ENCODE data around the gene KLRF2. TPM values are rescaled to one million over a fixed set of nuclear protein-coding genes. Genes with fewer than 3 reads are reported as not detected.
"Not testable (repeated sequence)": the region's sequence is repeated elsewhere in the genome, so short reads cannot be mapped to it uniquely, and the experiment has no call there.

The KLRF2 gene, protein sequence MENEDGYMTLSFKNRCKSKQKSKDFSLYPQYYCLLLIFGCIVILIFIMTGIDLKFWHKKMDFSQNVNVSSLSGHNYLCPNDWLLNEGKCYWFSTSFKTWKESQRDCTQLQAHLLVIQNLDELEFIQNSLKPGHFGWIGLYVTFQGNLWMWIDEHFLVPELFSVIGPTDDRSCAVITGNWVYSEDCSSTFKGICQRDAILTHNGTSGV
- polyA plus RNA-seq (ENCODE audit: insufficient read length in 4 of 4) = not detected

DNA sequence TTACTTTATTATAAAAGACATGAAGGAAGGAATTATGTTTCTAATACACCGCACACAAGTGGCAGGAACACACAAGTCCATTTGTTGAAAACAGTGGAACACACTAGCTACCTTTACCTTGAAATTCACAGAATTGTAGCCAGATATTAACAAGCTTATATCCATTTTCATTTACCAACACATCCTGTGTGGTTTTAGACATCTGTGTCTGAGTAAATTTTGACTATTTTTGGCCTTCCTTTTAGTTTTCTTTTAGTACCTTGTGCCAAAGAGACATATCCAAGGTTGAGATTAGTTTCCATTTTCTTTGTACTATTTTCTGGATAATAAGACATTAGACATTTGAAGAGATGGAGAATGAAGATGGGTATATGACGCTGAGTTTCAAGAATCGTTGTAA is at the start of gene KLRF2:
Gene KLRF2, plus strand, starts transcription at position 244 of the 400 bp plus-strand sequence. Its CDS starts 107 bp downstream, at position 351.
- DNase-seq (ENCODE audit: low read depth in 4 of 4, low spot score in 3 of 4) = no peak

DNA sequence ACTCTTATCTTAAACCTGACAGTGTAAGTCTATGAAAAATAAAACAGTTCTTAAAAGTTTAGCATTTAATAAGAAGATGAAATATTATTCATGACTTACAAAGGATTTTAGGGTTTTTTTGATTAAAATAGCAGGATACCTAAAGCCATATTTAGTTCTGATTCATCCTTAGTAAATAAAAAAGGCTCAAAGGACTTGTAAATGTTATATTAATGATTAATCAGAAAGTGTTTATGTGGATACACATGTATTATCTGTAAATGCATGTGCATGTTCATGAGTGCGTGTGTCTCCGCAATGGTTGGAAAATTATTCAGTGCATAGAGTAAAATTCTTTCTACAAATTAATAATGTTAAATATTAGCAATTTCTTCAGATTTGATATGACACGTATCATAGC is 49.6 kb upstream of the KLRF2 start:
- no peak for DNase-seq (ENCODE audit: low read depth in 4 of 4, low spot score in 3 of 4)

DNA sequence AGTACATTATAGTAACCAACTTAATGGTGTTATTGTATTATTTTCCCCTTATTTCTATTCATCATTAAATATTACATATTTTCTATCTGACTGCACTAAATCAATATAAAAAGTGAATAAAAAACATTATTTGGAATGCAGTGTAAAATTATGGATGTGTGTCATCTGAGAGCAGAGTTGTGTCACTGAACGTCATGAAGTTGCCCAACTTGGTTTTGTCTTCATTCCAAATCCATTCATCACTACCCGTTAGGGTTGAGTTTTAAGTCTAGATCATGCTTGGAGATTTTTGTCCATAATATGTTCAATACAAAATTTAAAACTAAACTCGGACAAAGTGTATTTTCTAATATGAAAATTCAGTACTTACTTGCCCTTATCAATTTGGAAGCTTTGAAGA is 37.9 kb upstream of the KLRF2 start:
- no peak for DNase-seq (ENCODE audit: low read depth in 4 of 4, low spot score in 3 of 4)

DNA sequence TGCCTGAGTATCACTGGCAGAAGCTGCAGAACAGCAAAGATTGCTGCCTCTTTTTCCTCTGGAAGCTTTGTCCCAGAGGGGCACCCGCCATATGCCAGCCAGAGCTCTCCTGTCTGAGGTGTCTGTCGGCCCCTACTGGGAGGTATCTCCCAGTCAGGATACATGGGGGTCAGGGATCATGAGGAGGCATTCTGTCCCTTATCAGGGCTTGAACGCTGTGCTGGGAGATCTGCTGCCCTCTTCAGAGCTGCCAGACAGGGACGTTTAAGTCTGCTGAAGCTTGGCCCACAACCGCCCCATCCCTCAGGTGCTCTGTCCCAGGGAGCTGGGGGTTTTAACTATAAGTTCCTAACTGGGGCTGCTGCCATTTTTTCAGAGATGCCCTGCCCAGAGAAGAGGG is 32.4 kb upstream of the KLRF2 start:
- no peak for DNase-seq (ENCODE audit: low read depth in 4 of 4, low spot score in 3 of 4)

DNA sequence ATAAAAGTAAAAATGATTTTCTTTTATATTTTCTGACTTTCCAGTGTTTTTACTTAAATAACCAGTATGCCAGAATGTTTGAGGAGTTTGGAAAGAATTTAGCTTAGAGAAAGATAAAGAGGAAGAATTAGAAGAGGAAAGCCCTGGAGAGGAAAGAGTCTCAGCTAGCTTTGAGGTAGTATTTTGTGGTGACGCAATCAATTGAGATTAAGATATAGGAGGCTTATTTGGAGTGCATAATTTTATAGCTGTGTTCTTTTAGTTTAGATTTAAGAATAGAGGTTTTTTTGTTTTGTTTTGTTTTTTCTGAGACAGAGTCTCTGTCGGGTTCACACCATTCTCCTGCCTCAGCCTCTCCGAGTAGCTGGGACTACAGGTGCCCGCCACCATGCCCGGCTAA is 30.2 kb upstream of the KLRF2 start:
- no peak for DNase-seq (ENCODE audit: low read depth in 4 of 4, low spot score in 3 of 4)

DNA sequence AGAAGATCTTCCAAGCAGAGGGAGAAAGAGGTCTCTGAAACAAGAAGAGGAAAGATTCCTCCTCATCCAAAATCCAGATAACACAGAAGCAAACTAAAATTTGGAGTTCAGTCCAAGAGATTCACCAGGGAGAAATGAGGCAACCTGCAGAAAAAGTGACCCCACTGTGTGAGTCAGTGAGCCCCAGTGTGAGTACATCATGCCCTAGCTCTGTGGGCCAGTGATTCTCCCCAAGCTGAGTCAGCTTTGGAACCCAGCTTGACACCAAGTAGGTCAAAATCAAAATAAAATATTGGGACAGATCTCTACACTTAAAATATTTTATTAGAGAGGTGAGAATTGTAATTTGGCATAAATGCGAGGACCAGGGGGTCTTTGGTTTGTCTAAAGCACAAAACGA is 29.4 kb upstream of the KLRF2 start:
- no peak for DNase-seq (ENCODE audit: low read depth in 4 of 4, low spot score in 3 of 4)

DNA sequence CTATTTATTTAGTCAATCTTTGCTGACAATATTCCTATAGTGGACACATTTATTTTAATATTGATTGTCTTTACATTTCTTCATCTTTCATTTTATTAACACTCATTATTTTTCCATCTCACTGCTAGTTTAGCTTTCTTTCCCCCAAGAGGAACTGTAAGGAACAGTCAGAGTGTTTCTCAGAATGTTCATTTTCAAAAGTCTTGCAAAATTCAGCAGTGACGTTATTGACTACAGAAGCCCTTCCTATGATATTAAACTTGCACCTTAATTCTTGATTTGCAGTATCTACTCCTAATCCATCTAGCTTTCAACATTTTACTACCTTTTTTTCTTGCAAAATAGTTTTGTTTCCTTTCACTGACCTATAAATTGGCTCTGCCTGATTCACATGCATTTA is 25.1 kb upstream of the KLRF2 start:
- DNase-seq (ENCODE audit: low read depth in 4 of 4, low spot score in 3 of 4) = no peak

DNA sequence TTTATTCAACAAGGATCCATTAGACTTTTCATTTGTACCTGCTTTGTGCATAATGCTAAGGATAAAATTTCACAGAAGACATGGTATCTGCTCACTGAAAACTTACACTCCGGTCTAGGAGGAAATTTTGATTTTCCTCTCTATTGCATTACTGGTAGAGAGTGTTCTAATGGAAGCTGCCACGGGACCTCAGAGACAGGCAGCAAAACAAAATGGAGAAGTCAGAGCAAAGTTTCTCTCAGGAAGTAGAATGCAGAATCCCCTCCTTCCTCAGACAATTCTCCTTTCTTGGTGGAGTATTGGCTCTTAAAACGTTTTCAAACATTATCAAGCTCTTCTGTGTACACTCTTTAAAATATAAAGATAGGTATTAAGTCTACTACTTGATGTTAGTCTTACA is 24.4 kb upstream of the KLRF2 start:
- no peak for DNase-seq (ENCODE audit: low read depth in 4 of 4, low spot score in 3 of 4)

DNA sequence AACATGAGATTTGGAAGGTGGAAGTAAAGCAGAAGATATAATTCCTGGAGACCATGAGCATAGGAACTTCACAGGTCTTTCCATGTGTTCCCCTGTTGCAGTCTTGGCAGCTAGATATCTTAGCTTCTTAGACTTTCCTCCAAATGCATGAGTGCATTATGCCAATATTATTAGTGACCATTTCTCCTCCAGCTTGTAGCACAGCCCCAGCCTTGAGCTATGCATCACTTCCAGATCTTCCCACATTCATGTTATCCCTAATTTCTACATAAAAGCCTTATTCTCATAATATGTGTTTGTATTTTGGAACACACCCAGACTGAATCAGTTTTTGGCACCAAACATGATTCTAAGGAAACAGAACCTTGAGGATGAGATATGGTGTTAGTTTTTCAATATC is 23.2 kb upstream of the KLRF2 start:
- no peak for DNase-seq (ENCODE audit: low read depth in 4 of 4, low spot score in 3 of 4)

DNA sequence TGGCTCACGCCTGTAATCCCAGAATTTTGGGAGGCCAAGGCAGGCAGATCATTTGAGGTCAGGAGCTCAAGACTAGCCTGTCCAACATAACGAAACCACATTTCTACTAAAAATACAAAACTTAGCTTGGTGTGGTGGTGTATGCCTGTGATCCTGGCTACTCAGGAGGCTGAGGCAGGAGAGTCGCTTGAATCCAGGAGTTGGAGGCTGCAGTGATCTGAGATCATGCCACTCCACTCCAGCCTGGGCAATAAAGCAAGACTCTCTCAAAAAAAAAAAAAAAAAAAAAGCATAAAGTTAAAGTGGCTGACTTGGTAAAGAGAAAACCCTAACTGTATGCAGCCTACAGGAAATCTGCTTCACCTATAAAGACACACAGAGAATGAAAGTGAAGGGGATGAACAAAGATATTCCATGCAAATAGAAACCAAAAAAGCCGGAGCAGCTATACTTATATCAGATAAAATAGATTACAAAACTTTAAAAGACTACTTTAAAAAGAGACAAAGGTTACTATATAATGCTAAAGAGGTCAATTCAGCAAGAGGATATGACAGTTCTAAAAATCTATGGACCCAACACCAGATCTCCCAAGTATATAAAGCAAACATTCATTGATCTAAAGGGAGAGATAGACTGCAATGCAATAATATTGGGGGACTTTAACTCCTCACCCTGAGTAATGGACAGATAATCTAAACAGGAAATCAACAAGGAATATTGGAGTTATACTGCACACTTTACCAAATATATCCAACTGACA is 16.2 kb upstream of the KLRF2 start:
- no peak for DNase-seq (ENCODE audit: low read depth in 4 of 4, low spot score in 3 of 4)

DNA sequence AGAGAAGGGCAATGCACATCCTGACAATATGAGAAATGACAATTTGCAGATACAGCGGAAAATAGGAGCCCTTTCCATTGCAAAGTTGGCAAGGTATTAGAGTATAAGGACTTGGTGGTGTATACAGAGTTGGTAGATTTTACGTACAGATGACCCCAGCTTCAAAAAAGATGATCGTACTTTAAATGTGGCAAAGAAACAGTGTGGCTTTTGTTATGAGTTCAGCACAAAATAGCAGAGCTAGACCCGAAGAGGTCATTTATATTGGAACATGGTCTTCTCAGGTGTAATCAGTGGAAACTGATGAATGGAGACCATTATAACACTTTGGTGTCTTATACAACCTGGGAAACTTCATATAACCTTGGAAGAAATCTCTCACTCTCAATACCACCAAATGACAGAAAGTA is 14.4 kb upstream of the KLRF2 start:
- no peak for DNase-seq (ENCODE audit: low read depth in 4 of 4, low spot score in 3 of 4)

DNA sequence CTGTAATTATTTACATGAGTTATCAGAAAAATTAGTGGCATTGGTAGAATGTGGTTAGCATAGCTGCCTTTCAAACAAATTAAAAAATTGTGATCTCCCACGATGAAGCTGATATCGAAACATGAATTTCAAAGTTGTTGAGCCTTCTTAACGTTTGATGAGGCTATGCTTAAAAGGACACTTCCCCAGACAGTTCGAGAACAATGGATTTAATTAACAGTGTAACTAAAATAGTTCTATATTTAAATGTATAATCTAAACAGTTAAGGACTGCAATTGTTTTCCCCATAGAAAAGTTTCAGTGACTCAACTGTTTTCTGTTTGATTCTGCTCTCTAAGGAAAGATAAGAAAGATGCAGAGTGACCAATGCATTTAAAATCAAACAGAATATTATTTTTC is 13.8 kb upstream of the KLRF2 start:
- DNase-seq (ENCODE audit: low read depth in 4 of 4, low spot score in 3 of 4) = no peak

DNA sequence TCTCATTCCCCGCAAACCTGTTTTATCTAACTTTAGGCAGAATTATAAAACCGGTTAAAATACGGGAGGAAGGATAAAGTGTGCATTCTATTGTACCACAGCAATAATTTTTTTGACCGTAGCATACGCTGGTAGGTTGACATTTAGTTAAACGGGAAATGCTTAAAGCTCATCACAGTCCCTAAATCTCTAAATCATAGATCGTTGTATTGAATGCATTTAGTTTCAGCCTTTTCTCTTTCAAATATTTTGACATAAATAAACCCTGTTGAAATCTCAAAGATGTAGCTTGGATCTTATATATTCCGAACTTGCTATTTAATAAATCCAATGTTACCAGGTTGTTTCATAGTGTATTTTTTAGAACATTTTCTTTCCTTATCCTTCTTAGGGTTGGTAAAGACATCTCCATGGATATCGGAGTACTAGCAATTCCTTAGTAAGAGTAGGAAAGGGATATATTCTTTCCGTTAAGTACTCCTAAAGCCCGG is 12.9 kb upstream of the KLRF2 start:
- DNase-seq (ENCODE audit: low read depth in 4 of 4, low spot score in 3 of 4) = no peak

DNA sequence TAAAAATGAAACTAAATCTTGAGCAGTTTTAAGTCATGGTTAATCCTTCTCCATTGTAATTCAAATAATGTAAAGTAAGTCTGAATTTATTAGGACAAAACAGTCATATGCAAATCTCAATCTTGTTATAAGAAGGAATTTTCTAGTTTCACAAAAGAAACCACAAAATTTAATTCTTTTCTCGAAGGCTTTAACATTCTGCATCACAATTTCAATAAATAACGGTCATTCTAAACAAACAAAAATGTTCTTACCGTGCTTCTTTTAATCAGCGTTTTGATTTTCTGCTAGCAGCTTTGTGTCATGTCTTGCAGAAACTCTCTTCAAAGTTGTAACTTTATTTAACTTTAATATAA is 12.4 kb upstream of the KLRF2 start:
- no peak for DNase-seq (ENCODE audit: low read depth in 4 of 4, low spot score in 3 of 4)

DNA sequence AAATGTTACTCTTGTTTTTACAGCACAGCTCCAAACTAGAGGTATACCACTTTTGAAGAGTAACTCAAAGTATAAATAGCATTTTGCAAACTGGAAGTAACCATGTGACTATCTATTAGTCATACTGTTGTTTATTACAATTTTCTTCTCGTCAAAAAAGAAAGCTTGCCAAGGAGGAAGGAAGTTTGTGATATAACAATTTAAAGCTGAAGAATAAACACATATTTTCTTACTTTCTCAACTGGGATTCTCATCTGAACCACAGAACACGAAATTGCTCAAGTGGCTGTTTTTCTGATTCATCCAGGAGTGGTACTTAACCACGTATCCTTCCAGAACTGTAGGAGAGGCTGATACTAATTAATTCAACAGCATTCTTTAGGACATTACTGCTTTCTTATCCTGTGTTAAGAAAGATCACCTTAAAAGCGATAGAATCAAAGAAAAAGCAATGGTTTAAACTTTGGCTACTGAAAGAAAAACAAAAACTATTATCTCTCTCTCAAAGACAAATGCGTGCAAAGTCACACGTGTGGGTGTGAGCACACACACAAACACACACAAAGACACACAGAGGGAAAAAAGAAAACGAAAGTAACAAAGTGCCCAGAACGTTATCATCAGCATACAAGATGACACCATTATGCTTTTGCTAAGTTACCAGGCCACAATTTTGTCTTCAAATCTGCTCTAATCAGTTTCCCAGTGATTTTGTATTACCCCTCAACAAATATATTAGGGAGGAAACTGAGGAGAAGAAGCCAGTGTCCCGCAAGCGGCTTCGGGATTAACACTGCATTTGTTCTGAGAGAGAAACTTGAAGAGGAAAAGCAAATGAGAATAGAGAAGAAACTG is 11.8 kb upstream of the KLRF2 start, which contains the start of gene CLEC2B:
Gene CLEC2B, minus strand, starts transcription at position 48 of the 855 bp plus-strand sequence.
- DNase-seq (ENCODE audit: low read depth in 4 of 4, low spot score in 3 of 4) = no peak

DNA sequence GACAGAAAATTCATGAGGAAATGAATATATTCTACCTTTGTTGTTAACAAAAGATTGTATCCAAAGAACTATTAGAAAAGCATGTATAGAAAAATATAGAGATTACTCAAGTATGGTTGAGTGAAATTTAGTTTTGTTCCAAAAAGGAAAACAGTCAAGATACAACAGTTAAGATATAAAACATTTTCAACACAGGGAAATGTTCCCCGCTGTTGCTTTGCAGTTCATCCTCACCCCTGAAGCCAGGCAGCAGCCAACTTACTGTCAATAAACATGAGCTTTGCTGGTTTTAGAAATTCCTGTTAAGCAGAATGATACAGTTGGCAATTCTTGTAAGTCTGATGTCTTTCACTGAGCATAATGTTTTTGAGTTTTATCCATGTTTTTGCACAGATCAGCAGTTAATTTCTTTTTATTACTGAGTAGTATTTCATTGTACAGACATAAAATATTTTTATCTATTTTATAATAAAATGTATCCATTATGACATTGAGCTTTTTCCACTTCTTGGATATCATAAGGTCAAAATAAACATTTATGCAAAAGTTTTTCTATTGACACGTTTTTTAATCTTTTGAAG is 10.9 kb upstream of the KLRF2 start:
- no peak for DNase-seq (ENCODE audit: low read depth in 4 of 4, low spot score in 3 of 4)

DNA sequence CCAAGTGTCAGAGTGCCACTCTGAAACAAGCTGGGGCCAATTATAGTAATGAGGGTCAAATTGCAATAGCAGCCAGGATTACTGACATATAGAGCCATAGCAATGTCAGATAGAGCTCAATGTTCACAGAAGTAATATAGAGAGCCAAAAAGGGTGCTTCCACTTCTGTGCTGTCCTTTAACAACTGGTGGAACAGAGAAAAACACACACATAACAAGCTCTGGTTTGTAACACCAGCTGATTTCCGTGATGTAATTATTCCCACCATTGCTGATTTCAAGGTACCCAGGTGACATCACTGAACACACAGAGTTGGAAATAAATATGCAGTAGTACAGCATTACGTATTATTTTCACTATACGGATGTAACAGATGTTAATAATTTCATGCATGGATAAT is 9.1 kb upstream of the KLRF2 start:
- no peak for DNase-seq (ENCODE audit: low read depth in 4 of 4, low spot score in 3 of 4)

DNA sequence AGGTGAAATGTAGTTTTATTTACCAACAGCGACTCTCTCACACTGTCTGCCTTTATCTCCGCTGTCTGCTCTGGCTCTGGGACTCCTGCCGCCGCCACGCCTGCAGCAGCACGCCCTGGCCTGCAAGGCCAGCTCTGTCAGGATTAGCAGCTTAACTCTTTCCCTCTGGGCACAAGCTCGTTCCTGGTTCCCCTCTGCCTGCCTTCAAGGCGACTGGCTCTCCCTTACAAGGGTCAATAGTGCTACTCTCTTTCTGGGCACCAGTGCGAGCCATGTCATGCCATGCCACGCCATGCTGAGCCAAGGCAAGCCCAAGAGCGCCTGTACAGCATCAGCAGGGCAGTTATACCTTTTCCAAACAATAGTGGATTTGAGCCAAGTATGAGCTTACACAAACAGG is 8.5 kb upstream of the KLRF2 start:
- DNase-seq (ENCODE audit: low read depth in 4 of 4, low spot score in 3 of 4) = no peak

DNA sequence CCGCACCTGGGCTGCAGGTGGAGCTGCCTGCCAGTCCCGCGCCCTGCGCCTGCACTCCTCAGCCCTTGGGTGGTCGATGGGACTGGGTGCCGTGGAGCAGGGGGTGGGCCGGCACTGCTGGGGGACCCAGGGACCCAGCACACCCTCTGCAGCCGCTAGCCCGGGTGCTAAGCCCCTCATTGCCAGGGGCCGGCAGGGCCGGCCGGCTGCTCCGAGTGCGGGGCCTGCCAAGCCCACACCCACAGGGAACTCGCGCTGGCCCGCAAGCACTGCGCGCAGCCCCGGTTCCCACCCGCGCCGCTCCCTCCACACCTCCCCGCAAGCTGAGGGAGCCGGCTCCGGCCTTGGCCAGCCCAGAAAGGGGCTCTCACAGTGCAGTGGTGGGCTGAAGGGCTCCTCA is 5.2 kb upstream of the KLRF2 start:
- not testable (repeated sequence) for DNase-seq (ENCODE audit: low read depth in 4 of 4, low spot score in 3 of 4)

DNA sequence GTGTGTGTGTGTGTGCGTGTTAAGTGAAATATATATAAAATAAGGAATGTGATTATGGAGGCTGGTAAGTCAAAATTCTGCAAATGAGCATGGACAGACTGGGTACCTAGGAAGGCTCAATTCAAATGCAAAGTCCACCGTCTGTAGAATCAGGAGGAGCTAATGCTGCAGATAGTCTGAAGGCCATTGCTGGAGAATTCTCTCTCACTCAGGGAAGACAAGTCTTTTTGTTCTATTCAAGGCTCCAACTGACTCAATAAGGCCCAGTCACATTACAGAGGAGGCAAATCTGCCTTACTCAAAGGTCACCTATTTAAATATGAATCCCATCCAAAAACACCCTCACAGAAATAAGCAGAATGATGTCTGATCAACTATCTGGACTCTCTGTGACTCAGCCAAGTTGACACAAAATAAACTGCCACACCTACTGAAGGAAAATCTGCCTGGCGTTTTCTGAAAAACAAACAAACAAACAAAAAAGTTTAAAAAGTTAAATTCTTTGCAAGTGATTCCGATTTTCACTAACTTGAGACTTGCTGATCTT is 684 bp upstream of the KLRF2 start:
- DNase-seq (ENCODE audit: low read depth in 4 of 4, low spot score in 3 of 4) = no peak

DNA sequence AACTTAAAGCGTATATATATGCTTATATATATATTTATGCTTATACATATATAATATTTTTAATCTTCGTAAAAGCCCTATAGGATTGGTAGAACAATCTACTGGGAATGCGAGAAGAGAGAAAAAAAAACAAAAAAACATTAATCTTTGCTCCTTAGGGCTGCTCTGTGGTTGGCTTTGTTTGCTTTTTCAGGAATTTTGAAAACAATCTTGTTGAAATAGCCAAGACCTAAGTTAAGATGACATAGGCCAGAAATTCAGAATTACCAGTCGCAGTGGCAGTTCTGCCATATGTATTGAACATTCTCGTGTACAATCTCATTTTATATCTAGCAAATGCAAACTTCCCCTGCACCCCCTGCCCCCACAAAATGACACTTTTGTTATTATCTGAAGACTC is 699 bp downstream of the KLRF2 start:
- DNase-seq (ENCODE audit: low read depth in 4 of 4, low spot score in 3 of 4) = no peak
